H1 (cell line): ENCODE measurements around the gene CHTF18.
A peak's percentile ranks its signal among the peaks of the same experiment; 100 is the strongest.

Source experiments
- CHD2 ChIP-seq: IDR thresholded peaks from 2 replicates; pipeline ENCODE4 v1.6.1; 2012; ENCODE audit warnings: low read length, improper control_type of control experiment
- EZH2 ChIP-seq: fragments of 200-600 bp; sonication (generic); IDR thresholded peaks from 2 replicates; pipeline ENCODE4 v1.7.1; 2012; ENCODE audit warnings: low read depth, mild to moderate bottlenecking, moderate library complexity, low read length, inconsistent platforms; ENCODE audit not compliant: severe bottlenecking
- FOSL1 ChIP-seq: IDR thresholded peaks from 2 replicates; pipeline ENCODE4 v1.6.1; 2011; ENCODE audit warnings: mild to moderate bottlenecking, low read depth, low read length, moderate library complexity; ENCODE audit not compliant: insufficient read depth
- JUND ChIP-seq: IDR thresholded peaks from 2 replicates; pipeline ENCODE4 v1.6.1; 2011; ENCODE audit warnings: mild to moderate bottlenecking, improper control_type of control experiment, low read length
- POLR2AphosphoS5 ChIP-seq: IDR thresholded peaks from 2 replicates; pipeline ENCODE4 v1.6.1; 2011; ENCODE audit warnings: low read depth, low read length
- RNF2 ChIP-seq: fragments of 200-900, 300-1000 bp; sonication (generic); IDR thresholded peaks from 2 replicates; pipeline ENCODE4 v1.7.1; 2016; ENCODE audit warnings: borderline replicate concordance, low read depth, mild to moderate bottlenecking, antibody characterized with exemption, low read length; ENCODE audit not compliant: poor library complexity, severe bottlenecking; ENCODE audit errors: missing control alignments
- ZNF274 ChIP-seq: IDR thresholded peaks from 2 replicates; pipeline ENCODE4 v1.7.0; 2012; ENCODE audit warnings: low read length, borderline replicate concordance; ENCODE audit errors: extremely low read depth
- TF ChIP-seq, protein P1 (sequence below): fragments of 300-600 bp; sonication (generic); IDR thresholded peaks from 2 replicates; pipeline ENCODE4 v1.7.1; 2012; ENCODE audit warnings: low read length, moderate library complexity, mild to moderate bottlenecking, inconsistent platforms; ENCODE audit not compliant: insufficient replicate concordance
- TF ChIP-seq, protein P2 (sequence below), 3 experiments: IDR thresholded peaks; 1 replicate in 2 of 3; 2 replicates in 1 of 3; pipeline versions ENCODE4 v1.5.1 to v1.6.1; 2011; ENCODE audit warnings: low read length in 3 of 3, mild to moderate bottlenecking in 3 of 3, inconsistent platforms in 2 of 3, low read depth in 1 of 3, moderate library complexity in 1 of 3; ENCODE audit not compliant: insufficient read depth in 1 of 3; ENCODE audit errors: control extremely low read depth in 1 of 3

DNA sequence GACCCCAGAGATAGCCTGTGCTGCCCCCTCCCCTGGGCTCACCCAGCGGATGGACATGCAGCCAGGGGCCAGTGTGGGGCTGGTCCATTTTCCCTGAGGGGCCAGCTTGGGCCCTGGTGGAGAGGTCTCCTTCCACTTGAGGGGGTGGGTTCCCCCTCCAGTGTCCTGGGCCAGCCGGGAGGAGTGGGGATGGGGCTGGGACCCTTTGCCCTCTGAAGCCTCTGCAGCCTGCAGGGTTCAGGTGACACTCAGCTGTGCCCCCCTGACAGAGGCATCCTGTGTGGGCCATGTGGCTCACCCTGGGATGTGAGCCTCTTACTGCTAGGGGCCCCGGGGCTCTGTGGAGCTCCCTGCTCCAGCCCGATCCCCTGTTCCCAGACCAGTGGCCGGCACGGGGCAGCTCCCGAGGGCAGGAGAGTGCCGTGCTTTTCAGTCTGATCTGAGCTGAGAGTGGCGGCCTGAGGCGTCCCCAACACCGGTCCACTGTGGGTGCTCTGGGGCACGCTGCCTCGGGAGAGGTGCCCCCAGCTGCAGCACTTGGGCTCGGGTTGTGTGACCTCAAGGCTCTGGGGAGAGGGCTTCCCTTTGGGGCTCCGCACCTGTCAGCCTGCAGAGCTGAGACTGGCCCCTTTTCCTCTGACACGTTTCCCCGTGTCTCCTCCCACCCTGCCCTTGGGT lies 12.6 kb downstream of the CHTF18 start:
- TF ChIP-seq CHD2 (no peak), RNF2 (no peak), FOSL1 (no peak), POLR2AphosphoS5 (0 out of 2 replicates have a peak, but pooled peaks have one; percentile 31), JUND (no peak), EZH2 (no peak), ZNF274 (no peak)
- TF ChIP-seq, protein P1, sequence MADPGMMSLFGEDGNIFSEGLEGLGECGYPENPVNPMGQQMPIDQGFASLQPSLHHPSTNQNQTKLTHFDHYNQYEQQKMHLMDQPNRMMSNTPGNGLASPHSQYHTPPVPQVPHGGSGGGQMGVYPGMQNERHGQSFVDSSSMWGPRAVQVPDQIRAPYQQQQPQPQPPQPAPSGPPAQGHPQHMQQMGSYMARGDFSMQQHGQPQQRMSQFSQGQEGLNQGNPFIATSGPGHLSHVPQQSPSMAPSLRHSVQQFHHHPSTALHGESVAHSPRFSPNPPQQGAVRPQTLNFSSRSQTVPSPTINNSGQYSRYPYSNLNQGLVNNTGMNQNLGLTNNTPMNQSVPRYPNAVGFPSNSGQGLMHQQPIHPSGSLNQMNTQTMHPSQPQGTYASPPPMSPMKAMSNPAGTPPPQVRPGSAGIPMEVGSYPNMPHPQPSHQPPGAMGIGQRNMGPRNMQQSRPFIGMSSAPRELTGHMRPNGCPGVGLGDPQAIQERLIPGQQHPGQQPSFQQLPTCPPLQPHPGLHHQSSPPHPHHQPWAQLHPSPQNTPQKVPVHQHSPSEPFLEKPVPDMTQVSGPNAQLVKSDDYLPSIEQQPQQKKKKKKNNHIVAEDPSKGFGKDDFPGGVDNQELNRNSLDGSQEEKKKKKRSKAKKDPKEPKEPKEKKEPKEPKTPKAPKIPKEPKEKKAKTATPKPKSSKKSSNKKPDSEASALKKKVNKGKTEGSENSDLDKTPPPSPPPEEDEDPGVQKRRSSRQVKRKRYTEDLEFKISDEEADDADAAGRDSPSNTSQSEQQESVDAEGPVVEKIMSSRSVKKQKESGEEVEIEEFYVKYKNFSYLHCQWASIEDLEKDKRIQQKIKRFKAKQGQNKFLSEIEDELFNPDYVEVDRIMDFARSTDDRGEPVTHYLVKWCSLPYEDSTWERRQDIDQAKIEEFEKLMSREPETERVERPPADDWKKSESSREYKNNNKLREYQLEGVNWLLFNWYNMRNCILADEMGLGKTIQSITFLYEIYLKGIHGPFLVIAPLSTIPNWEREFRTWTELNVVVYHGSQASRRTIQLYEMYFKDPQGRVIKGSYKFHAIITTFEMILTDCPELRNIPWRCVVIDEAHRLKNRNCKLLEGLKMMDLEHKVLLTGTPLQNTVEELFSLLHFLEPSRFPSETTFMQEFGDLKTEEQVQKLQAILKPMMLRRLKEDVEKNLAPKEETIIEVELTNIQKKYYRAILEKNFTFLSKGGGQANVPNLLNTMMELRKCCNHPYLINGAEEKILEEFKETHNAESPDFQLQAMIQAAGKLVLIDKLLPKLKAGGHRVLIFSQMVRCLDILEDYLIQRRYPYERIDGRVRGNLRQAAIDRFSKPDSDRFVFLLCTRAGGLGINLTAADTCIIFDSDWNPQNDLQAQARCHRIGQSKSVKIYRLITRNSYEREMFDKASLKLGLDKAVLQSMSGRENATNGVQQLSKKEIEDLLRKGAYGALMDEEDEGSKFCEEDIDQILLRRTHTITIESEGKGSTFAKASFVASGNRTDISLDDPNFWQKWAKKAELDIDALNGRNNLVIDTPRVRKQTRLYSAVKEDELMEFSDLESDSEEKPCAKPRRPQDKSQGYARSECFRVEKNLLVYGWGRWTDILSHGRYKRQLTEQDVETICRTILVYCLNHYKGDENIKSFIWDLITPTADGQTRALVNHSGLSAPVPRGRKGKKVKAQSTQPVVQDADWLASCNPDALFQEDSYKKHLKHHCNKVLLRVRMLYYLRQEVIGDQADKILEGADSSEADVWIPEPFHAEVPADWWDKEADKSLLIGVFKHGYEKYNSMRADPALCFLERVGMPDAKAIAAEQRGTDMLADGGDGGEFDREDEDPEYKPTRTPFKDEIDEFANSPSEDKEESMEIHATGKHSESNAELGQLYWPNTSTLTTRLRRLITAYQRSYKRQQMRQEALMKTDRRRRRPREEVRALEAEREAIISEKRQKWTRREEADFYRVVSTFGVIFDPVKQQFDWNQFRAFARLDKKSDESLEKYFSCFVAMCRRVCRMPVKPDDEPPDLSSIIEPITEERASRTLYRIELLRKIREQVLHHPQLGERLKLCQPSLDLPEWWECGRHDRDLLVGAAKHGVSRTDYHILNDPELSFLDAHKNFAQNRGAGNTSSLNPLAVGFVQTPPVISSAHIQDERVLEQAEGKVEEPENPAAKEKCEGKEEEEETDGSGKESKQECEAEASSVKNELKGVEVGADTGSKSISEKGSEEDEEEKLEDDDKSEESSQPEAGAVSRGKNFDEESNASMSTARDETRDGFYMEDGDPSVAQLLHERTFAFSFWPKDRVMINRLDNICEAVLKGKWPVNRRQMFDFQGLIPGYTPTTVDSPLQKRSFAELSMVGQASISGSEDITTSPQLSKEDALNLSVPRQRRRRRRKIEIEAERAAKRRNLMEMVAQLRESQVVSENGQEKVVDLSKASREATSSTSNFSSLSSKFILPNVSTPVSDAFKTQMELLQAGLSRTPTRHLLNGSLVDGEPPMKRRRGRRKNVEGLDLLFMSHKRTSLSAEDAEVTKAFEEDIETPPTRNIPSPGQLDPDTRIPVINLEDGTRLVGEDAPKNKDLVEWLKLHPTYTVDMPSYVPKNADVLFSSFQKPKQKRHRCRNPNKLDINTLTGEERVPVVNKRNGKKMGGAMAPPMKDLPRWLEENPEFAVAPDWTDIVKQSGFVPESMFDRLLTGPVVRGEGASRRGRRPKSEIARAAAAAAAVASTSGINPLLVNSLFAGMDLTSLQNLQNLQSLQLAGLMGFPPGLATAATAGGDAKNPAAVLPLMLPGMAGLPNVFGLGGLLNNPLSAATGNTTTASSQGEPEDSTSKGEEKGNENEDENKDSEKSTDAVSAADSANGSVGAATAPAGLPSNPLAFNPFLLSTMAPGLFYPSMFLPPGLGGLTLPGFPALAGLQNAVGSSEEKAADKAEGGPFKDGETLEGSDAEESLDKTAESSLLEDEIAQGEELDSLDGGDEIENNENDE = no peak
- TF ChIP-seq, protein P2, sequence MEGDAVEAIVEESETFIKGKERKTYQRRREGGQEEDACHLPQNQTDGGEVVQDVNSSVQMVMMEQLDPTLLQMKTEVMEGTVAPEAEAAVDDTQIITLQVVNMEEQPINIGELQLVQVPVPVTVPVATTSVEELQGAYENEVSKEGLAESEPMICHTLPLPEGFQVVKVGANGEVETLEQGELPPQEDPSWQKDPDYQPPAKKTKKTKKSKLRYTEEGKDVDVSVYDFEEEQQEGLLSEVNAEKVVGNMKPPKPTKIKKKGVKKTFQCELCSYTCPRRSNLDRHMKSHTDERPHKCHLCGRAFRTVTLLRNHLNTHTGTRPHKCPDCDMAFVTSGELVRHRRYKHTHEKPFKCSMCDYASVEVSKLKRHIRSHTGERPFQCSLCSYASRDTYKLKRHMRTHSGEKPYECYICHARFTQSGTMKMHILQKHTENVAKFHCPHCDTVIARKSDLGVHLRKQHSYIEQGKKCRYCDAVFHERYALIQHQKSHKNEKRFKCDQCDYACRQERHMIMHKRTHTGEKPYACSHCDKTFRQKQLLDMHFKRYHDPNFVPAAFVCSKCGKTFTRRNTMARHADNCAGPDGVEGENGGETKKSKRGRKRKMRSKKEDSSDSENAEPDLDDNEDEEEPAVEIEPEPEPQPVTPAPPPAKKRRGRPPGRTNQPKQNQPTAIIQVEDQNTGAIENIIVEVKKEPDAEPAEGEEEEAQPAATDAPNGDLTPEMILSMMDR (IDR thresholded peaks at IDR 0.05; ENCODE audit: control extremely low read depth in 1 of 3, insufficient read depth in 1 of 3, low read depth in 1 of 3, low read length in 3 of 3) = no peak
